Right hindlimb (tissue), 1 donor: ENCODE measurements around the gene TOM1L1.

Experiments
- DNase-seq: peaks from one replicate; pipeline ENCODE4 v3.0.0-alpha.2; 2018

TOM1L1 gene

DNA sequence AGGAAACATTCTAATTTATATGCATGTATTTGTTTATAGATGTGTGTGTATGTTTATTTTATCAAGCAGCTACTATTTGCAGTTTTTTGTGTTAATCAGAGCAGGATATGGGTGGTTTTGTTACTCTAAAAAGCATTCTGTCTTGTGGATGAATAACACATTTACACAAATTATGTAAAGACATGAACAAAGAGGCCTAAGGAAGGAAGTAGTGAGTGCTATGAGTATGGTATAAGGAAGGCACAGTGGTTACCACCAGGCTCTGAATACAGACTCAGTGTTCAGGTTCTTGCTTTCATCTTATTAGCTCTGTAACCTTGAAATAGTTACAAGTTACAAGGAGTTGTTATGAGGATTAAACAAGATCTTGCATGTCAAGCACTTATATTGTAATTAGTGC lies 101.8 kb downstream of the TOM1L1 start:
- no peak for DNase-seq

GRCh38 chr17:55004484-55004883 lies 103.8 kb downstream of the TOM1L1 start:
- DNase-seq, result no peak

DNA sequence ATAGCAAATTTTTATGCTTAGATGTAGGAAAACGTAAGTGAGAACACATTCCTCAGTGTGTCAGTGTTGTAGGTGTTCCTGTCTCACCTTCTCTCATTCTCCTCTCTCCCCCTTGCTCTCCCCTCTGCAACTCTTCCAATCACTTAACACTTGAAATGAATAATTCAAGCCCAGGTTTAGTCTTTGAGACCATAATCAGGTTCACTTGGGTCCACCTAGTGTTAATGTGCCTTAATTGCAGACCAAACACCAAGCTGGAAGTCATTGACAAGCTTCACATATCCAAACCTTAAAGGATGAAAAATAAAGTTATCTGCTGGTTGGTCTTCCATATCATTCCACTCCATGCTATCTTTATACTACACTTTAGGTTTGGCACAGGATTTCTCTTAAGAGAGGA lies 104.9 kb downstream of the TOM1L1 start:
- DNase-seq, result no peak
